ENCODE measurements around the gene MSH5. TPM values are rescaled to one million over a fixed set of nuclear protein-coding genes. Genes with fewer than 3 reads are reported as not detected.

Gene MSH5
- polyA plus RNA-seq, 2 of the 4 experiments (the other 2 are of a cell fraction), result 17.4 to 36.5 TPM

DNA sequence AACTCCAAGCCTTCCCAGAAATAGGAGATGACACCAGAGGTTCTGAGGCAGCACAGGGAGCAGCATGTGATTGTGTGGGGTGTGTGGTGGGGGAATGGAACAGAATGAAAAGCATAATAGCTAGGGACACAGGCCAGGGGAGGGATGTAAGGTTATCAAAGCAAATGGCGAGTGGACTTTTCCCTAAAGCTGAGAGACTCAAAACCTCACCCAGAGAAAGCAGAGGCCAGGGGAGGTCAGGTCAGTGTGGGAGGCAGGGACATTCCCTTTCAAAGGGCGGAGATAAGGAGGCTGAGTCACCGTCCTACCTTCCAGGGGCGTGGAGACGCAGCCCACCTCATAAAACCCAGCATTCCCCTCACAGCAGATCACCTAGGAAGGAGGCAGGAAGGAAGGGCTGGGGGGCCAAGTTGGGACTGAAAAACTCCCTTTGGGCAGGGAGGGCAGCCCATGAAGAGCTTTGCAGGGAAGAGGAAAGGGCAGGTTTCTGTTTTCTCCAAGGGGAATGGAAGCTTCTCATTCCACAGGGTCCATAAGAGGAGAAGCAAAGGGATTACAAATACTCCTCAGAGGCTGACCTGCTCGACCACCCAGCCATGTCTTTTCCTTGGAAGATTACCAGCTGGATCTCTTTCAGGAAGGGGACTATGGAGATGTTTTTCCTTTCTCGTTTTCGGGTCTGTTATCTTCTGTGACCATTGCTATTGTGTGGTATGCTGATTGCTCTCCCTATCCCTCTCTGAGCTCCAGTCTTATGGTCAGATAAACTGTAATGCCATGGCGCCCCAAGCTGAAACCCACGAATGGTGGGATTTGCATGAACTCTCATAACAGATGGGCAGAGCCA is 49.4 kb upstream of the MSH5 start:
- peak in 1 of 2 experiments; percentile 29; a peak in 2 of 6 replicates for ATAC-seq
- H3K9me3 ChIP-seq, result no peaks in the 10 kb centered on the region
- WGBS (ENCODE audit: missing lambda C conversion rate), result 59% methylated on average over 9 of the region's 10 CpGs
- no peak for FAIRE-seq
- no peak overlapping the region for H3K4me3 ChIP-seq
- POLR2A ChIA-PET, result no interaction called here
- CTCF ChIA-PET, result interaction anchor here (0.6 to 2.9 kb wide), 6 partner anchors 9 to 173 kb away, joined by 3 to 11 read pairs (median 4); partner anchors contain the start of genes LY6G5B, LY6G5C and NEU1
- no peak overlapping the region for H3K27ac ChIP-seq
- no peak for DNase-seq (ENCODE audit: low read depth in 1 of 2, low spot score in 1 of 2)
- H3K4me1 ChIP-seq, result no peaks in the 10 kb centered on the region; the same call in 2 of the 3 replicates
- no peak overlapping the region for H3K4me2 ChIP-seq
- TF ChIP-seq EP300 (IDR thresholded peaks at IDR 0.05) (no peak), POLR2A (IDR thresholded peaks at IDR 0.05; ENCODE audit: low read length) (no peak), KDM5A (IDR thresholded peaks at IDR 0.05) (no peak), KDM1A (IDR thresholded peaks at IDR 0.05; ENCODE audit: low read depth) (no peak), ZFP36 (IDR thresholded peaks at IDR 0.05; ENCODE audit: borderline replicate concordance, partially characterized antibody) (no peak), ZSCAN20 (CRISPR knock-in tag; IDR thresholded peaks at IDR 0.05) (no peak), CHD2 (IDR thresholded peaks at IDR 0.05; ENCODE audit: low read length, partially characterized antibody) (no peak), HOXB13 (CRISPR knock-in tag; IDR thresholded peaks at IDR 0.05; ENCODE audit: low read depth) (no peak), RCOR1 (IDR thresholded peaks at IDR 0.05; ENCODE audit: low read depth, low read length) (no peak), MAZ (IDR thresholded peaks at IDR 0.05; ENCODE audit: borderline replicate concordance, low read depth, low read length) (no peak), SMC3 (IDR thresholded peaks at IDR 0.05) (no peak), SREBF2 (IDR thresholded peaks at IDR 0.05) (no peak)
- TF ChIP-seq, protein P1, sequence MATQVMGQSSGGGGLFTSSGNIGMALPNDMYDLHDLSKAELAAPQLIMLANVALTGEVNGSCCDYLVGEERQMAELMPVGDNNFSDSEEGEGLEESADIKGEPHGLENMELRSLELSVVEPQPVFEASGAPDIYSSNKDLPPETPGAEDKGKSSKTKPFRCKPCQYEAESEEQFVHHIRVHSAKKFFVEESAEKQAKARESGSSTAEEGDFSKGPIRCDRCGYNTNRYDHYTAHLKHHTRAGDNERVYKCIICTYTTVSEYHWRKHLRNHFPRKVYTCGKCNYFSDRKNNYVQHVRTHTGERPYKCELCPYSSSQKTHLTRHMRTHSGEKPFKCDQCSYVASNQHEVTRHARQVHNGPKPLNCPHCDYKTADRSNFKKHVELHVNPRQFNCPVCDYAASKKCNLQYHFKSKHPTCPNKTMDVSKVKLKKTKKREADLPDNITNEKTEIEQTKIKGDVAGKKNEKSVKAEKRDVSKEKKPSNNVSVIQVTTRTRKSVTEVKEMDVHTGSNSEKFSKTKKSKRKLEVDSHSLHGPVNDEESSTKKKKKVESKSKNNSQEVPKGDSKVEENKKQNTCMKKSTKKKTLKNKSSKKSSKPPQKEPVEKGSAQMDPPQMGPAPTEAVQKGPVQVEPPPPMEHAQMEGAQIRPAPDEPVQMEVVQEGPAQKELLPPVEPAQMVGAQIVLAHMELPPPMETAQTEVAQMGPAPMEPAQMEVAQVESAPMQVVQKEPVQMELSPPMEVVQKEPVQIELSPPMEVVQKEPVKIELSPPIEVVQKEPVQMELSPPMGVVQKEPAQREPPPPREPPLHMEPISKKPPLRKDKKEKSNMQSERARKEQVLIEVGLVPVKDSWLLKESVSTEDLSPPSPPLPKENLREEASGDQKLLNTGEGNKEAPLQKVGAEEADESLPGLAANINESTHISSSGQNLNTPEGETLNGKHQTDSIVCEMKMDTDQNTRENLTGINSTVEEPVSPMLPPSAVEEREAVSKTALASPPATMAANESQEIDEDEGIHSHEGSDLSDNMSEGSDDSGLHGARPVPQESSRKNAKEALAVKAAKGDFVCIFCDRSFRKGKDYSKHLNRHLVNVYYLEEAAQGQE (IDR thresholded peaks at IDR 0.05), result no peak
- TF ChIP-seq, protein P2, sequence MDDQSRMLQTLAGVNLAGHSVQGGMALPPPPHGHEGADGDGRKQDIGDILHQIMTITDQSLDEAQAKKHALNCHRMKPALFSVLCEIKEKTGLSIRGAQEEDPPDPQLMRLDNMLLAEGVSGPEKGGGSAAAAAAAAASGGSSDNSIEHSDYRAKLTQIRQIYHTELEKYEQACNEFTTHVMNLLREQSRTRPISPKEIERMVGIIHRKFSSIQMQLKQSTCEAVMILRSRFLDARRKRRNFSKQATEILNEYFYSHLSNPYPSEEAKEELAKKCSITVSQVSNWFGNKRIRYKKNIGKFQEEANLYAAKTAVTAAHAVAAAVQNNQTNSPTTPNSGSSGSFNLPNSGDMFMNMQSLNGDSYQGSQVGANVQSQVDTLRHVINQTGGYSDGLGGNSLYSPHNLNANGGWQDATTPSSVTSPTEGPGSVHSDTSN (IDR thresholded peaks at IDR 0.05), result no peak
- TF ChIP-seq, protein P3, sequence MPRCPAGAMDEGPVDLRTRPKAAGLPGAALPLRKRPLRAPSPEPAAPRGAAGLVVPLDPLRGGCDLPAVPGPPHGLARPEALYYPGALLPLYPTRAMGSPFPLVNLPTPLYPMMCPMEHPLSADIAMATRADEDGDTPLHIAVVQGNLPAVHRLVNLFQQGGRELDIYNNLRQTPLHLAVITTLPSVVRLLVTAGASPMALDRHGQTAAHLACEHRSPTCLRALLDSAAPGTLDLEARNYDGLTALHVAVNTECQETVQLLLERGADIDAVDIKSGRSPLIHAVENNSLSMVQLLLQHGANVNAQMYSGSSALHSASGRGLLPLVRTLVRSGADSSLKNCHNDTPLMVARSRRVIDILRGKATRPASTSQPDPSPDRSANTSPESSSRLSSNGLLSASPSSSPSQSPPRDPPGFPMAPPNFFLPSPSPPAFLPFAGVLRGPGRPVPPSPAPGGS (IDR thresholded peaks at IDR 0.05), result no peak
- TF ChIP-seq, protein P4, sequence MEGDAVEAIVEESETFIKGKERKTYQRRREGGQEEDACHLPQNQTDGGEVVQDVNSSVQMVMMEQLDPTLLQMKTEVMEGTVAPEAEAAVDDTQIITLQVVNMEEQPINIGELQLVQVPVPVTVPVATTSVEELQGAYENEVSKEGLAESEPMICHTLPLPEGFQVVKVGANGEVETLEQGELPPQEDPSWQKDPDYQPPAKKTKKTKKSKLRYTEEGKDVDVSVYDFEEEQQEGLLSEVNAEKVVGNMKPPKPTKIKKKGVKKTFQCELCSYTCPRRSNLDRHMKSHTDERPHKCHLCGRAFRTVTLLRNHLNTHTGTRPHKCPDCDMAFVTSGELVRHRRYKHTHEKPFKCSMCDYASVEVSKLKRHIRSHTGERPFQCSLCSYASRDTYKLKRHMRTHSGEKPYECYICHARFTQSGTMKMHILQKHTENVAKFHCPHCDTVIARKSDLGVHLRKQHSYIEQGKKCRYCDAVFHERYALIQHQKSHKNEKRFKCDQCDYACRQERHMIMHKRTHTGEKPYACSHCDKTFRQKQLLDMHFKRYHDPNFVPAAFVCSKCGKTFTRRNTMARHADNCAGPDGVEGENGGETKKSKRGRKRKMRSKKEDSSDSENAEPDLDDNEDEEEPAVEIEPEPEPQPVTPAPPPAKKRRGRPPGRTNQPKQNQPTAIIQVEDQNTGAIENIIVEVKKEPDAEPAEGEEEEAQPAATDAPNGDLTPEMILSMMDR (IDR thresholded peaks at IDR 0.05), result no peak
- TF ChIP-seq, protein P5, sequence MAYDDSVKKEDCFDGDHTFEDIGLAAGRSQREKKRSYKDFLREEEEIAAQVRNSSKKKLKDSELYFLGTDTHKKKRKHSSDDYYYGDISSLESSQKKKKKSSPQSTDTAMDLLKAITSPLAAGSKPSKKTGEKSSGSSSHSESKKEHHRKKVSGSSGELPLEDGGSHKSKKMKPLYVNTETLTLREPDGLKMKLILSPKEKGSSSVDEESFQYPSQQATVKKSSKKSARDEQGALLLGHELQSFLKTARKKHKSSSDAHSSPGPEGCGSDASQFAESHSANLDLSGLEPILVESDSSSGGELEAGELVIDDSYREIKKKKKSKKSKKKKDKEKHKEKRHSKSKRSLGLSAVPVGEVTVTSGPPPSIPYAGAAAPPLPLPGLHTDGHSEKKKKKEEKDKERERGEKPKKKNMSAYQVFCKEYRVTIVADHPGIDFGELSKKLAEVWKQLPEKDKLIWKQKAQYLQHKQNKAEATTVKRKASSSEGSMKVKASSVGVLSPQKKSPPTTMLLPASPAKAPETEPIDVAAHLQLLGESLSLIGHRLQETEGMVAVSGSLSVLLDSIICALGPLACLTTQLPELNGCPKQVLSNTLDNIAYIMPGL (CRISPR knock-in tag; IDR thresholded peaks at IDR 0.05; ENCODE audit: borderline replicate concordance), result no peak

Measured in A549 (cell line).